ENCODE data around the gene PRPF8. TPM values are rescaled to one million over a fixed set of nuclear protein-coding genes. Genes with fewer than 3 reads are reported as not detected.

The PRPF8 gene
- total and polyA plus RNA-seq, 2 of the 13 experiments (the other 11 are each of a cell fraction or from before 2014, with no cell fraction given) = 112 to 179 TPM

DNA sequence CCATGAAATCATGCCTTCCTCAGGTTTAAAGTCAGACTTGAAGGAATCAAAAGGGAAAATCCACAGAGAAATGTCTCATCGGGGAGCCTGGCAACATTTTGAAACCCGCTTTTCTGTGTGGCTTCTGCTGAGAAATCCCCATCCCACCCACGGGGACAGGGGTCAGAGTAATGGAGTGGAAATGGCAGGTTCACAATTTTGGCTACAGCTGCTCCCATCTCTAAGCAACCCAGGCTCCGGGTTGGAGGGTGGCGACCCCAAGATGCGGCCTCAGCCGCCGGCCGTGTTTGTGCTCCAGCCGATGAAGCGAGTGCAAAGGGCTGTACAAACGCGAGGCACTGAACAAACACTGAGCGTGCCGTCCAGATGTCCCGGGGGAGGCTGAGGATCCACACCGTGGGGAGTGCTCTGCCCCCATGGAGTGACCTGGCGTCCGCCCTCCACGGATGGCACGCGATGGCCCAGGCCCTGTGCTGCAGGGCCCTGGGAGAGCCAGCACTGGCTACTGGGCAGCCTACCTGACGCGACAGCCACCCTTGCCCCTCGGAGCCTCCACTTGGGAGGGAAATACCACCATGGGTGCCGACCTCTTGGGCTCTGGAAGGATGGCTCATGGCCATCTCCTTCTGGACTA, 78.2 kb downstream of the PRPF8 start (continued):
- TF ChIP-seq ZBTB7A (CRISPR knock-in tag; IDR thresholded peaks at IDR 0.05) (peak; percentile 47; the same call in 1 of the 2 replicates), ZSCAN25 (CRISPR knock-in tag; IDR thresholded peaks at IDR 0.05) (no peak), ZNF3 (CRISPR knock-in tag; IDR thresholded peaks at IDR 0.05) (no peak), SRY (CRISPR knock-in tag; IDR thresholded peaks at IDR 0.05) (no peak), ZNF121 (CRISPR knock-in tag; IDR thresholded peaks at IDR 0.05) (no peak), ZNF768 (CRISPR knock-in tag; IDR thresholded peaks at IDR 0.05) (peak; percentile 58; the same call in 1 of the 2 replicates), DR1 (CRISPR knock-in tag; IDR thresholded peaks at IDR 0.05) (no peak), ZNF446 (CRISPR knock-in tag; IDR thresholded peaks at IDR 0.05) (no peak), REL (CRISPR knock-in tag; conservative IDR thresholded peaks at IDR 0.05) (no peak), ZNF383 (CRISPR knock-in tag; IDR thresholded peaks at IDR 0.05; ENCODE audit: borderline replicate concordance) (no peak), SPEN (CRISPR knock-in tag; IDR thresholded peaks at IDR 0.05; ENCODE audit: low read depth) (peak; percentile 51), WIZ (CRISPR knock-in tag; IDR thresholded peaks at IDR 0.05) (no peak), EED (CRISPR knock-in tag; IDR thresholded peaks at IDR 0.05) (no peak), MYC (CRISPR knock-in tag; IDR thresholded peaks at IDR 0.05; ENCODE audit: borderline replicate concordance) (peak; percentile 68; the same call in 1 of the 2 replicates), GABPB1 (CRISPR knock-in tag; IDR thresholded peaks at IDR 0.05) (peak; percentile 44), TAF1 (CRISPR knock-in tag; IDR thresholded peaks at IDR 0.05) (no peak)
- TF ChIP-seq, protein P1, sequence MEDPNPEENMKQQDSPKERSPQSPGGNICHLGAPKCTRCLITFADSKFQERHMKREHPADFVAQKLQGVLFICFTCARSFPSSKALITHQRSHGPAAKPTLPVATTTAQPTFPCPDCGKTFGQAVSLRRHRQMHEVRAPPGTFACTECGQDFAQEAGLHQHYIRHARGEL (CRISPR knock-in tag; IDR thresholded peaks at IDR 0.05) = no peak
- TF ChIP-seq, protein P2, sequence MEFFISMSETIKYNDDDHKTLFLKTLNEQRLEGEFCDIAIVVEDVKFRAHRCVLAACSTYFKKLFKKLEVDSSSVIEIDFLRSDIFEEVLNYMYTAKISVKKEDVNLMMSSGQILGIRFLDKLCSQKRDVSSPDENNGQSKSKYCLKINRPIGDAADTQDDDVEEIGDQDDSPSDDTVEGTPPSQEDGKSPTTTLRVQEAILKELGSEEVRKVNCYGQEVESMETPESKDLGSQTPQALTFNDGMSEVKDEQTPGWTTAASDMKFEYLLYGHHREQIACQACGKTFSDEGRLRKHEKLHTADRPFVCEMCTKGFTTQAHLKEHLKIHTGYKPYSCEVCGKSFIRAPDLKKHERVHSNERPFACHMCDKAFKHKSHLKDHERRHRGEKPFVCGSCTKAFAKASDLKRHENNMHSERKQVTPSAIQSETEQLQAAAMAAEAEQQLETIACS (CRISPR knock-in tag; IDR thresholded peaks at IDR 0.05) = no peak
- TF ChIP-seq, protein P3, sequence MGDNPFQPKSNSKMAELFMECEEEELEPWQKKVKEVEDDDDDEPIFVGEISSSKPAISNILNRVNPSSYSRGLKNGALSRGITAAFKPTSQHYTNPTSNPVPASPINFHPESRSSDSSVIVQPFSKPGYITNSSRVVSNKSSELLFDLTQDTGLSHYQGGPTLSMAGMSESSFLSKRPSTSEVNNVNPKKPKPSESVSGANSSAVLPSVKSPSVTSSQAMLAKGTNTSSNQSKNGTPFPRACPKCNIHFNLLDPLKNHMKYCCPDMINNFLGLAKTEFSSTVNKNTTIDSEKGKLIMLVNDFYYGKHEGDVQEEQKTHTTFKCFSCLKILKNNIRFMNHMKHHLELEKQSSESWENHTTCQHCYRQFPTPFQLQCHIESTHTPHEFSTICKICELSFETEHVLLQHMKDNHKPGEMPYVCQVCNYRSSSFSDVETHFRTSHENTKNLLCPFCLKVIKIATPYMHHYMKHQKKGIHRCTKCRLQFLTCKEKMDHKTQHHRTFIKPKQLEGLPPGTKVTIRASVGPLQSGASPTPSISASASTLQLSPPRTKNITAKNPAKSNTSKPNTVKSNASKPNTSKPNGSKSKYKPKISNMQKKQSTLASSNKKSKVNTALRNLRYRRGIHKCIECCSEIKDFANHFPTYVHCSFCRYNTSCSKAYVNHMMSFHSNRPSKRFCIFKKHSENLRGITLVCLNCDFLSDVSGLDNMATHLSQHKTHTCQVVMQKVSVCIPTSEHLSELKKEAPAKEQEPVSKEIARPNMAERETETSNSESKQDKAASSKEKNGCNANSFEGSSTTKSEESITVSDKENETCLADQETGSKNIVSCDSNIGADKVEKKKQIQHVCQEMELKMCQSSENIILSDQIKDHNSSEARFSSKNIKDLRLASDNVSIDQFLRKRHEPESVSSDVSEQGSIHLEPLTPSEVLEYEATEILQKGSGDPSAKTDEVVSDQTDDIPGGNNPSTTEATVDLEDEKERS (CRISPR knock-in tag; IDR thresholded peaks at IDR 0.05) = no peak
- TF ChIP-seq, protein P4, sequence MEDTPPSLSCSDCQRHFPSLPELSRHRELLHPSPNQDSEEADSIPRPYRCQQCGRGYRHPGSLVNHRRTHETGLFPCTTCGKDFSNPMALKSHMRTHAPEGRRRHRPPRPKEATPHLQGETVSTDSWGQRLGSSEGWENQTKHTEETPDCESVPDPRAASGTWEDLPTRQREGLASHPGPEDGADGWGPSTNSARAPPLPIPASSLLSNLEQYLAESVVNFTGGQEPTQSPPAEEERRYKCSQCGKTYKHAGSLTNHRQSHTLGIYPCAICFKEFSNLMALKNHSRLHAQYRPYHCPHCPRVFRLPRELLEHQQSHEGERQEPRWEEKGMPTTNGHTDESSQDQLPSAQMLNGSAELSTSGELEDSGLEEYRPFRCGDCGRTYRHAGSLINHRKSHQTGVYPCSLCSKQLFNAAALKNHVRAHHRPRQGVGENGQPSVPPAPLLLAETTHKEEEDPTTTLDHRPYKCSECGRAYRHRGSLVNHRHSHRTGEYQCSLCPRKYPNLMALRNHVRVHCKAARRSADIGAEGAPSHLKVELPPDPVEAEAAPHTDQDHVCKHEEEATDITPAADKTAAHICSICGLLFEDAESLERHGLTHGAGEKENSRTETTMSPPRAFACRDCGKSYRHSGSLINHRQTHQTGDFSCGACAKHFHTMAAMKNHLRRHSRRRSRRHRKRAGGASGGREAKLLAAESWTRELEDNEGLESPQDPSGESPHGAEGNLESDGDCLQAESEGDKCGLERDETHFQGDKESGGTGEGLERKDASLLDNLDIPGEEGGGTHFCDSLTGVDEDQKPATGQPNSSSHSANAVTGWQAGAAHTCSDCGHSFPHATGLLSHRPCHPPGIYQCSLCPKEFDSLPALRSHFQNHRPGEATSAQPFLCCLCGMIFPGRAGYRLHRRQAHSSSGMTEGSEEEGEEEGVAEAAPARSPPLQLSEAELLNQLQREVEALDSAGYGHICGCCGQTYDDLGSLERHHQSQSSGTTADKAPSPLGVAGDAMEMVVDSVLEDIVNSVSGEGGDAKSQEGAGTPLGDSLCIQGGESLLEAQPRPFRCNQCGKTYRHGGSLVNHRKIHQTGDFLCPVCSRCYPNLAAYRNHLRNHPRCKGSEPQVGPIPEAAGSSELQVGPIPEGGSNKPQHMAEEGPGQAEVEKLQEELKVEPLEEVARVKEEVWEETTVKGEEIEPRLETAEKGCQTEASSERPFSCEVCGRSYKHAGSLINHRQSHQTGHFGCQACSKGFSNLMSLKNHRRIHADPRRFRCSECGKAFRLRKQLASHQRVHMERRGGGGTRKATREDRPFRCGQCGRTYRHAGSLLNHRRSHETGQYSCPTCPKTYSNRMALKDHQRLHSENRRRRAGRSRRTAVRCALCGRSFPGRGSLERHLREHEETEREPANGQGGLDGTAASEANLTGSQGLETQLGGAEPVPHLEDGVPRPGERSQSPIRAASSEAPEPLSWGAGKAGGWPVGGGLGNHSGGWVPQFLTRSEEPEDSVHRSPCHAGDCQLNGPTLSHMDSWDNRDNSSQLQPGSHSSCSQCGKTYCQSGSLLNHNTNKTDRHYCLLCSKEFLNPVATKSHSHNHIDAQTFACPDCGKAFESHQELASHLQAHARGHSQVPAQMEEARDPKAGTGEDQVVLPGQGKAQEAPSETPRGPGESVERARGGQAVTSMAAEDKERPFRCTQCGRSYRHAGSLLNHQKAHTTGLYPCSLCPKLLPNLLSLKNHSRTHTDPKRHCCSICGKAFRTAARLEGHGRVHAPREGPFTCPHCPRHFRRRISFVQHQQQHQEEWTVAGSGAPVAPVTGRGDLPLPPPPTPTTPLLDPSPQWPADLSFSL (CRISPR knock-in tag; IDR thresholded peaks at IDR 0.05) = no peak
